Liver (tissue), 9 donors: ENCODE results near the gene ARHGAP21. TPM values are rescaled to one million over a fixed set of nuclear protein-coding genes. Genes with fewer than 3 reads are reported as not detected.

Experiments used
- DNase-seq: peaks from one replicate; pipeline ENCODE4 v3.0.0-alpha.2; 2017; ENCODE audit warnings: low spot score
- H3K27ac ChIP-seq, 2 donors: one replicate each; pipeline ENCODE4 v1.7.0; 2013; ENCODE audit warnings: inconsistent platforms in 2 of 2, low read length in 2 of 2, control low read depth in 1 of 2, low read depth in 1 of 2, mild to moderate bottlenecking in 1 of 2
- H3K27me3 ChIP-seq, 4 donors: one replicate each; pipeline versions ENCODE4 v1.6.1 to v1.7.0; 2013; ENCODE audit warnings: low read length in 3 of 4, inconsistent platforms in 1 of 4, mild to moderate bottlenecking in 1 of 4, moderate library complexity in 1 of 4; ENCODE audit not compliant: control insufficient read depth in 4 of 4, insufficient read depth in 4 of 4
- H3K36me3 ChIP-seq, 4 donors: one replicate each; pipeline versions ENCODE4 v1.6.1 to v1.7.0; 2013; ENCODE audit warnings: low read length in 3 of 4, mild to moderate bottlenecking in 3 of 4, low read depth in 1 of 4, moderate library complexity in 1 of 4; ENCODE audit not compliant: control insufficient read depth in 4 of 4, insufficient read depth in 3 of 4
- H3K4me1 ChIP-seq, 4 donors: one replicate each; pipeline versions ENCODE4 v1.6.1 to v1.7.0; 2013; ENCODE audit warnings: low read length in 3 of 4, mild to moderate bottlenecking in 3 of 4, moderate library complexity in 1 of 4; ENCODE audit not compliant: control insufficient read depth in 4 of 4, insufficient read depth in 4 of 4
- H3K4me3 ChIP-seq, 3 donors: one replicate each; pipeline versions ENCODE4 v1.6.1 to v1.7.0; 2013; ENCODE audit warnings: low read length in 3 of 3, control low read depth in 1 of 3, low read depth in 1 of 3, mild to moderate bottlenecking in 1 of 3
- H3K9ac ChIP-seq, 2 donors: one replicate each; pipeline ENCODE4 v1.7.0; 2013; ENCODE audit warnings: low read length in 2 of 2, mild to moderate bottlenecking in 2 of 2, moderate library complexity in 2 of 2, control low read depth in 1 of 2, low read depth in 1 of 2
- H3K9me3 ChIP-seq, 4 donors: one replicate each; pipeline versions ENCODE4 v1.6.1 to v1.7.0; 2013; ENCODE audit warnings: low read length in 3 of 4; ENCODE audit not compliant: control insufficient read depth in 4 of 4
- CTCF ChIP-seq: fragments of 150-350 bp; IDR thresholded peaks from 2 replicates; pipeline ENCODE4 v1.5.1; 2017; ENCODE audit warnings: improper control_type of control experiment, low read depth, low read length; ENCODE audit not compliant: missing input control
- EGR1 ChIP-seq, 2 donors: IDR thresholded peaks; 2 replicates each; pipeline ENCODE4 v1.6.1; 2016 to 2018; ENCODE audit warnings: antibody characterized with exemption in 2 of 2, low read depth in 2 of 2
- FOXA1 ChIP-seq: IDR thresholded peaks from 2 replicates; pipeline ENCODE4 v1.6.1; 2016; ENCODE audit warnings: antibody characterized with exemption
- FOXA2 ChIP-seq: IDR thresholded peaks from 2 replicates; pipeline ENCODE4 v1.6.1; 2016; ENCODE audit warnings: antibody characterized with exemption
- GABPA ChIP-seq, 2 donors: IDR thresholded peaks in 1 of 2; conservative IDR thresholded peaks in 1 of 2; 2 replicates each; pipeline ENCODE4 v1.6.1; 2016; ENCODE audit warnings: antibody characterized with exemption in 2 of 2, mild to moderate bottlenecking in 1 of 2, moderate library complexity in 1 of 2
- HNF4A ChIP-seq, 2 donors: conservative IDR thresholded peaks; 2 replicates each; pipeline ENCODE4 v1.6.1; 2016; ENCODE audit warnings: antibody characterized with exemption in 2 of 2, mild to moderate bottlenecking in 2 of 2
- HNF4G ChIP-seq: IDR thresholded peaks from 2 replicates; pipeline ENCODE4 v1.6.1; 2016; ENCODE audit warnings: antibody characterized with exemption
- JUND ChIP-seq, 2 donors: IDR thresholded peaks; 2 replicates each; pipeline ENCODE4 v1.6.1; 2016; ENCODE audit warnings: antibody characterized with exemption in 2 of 2
- NR2F2 ChIP-seq: IDR thresholded peaks from 2 replicates; pipeline ENCODE4 v1.6.1; 2016; ENCODE audit warnings: antibody characterized with exemption
- RAD21 ChIP-seq, 2 donors: IDR thresholded peaks; 2 replicates each; pipeline ENCODE4 v1.6.1; 2016; ENCODE audit warnings: antibody characterized with exemption in 2 of 2, mild to moderate bottlenecking in 2 of 2
- RXRA ChIP-seq, 2 donors: IDR thresholded peaks; 2 replicates each; pipeline ENCODE4 v1.6.1; 2017 to 2018; ENCODE audit warnings: antibody characterized with exemption in 2 of 2, mild to moderate bottlenecking in 1 of 2
- SP1 ChIP-seq: IDR thresholded peaks from 2 replicates; pipeline ENCODE4 v1.6.1; 2018; ENCODE audit warnings: antibody characterized with exemption, mild to moderate bottlenecking
- TAF1 ChIP-seq: conservative IDR thresholded peaks from 2 replicates; pipeline ENCODE4 v1.6.1; 2016; ENCODE audit warnings: antibody characterized with exemption, mild to moderate bottlenecking
- YY1 ChIP-seq: IDR thresholded peaks from 2 replicates; pipeline ENCODE4 v1.6.1; 2016; ENCODE audit warnings: antibody characterized with exemption, mild to moderate bottlenecking
- WGBS: extraction: QIAGEN DNeasy Blood & Tissue Kit; methylation state at CpG from one replicate; pipeline ENCODE4 v1.1.7; 2013; 5-methylcytosine and 5-hydroxymethylcytosine counted together
- polyA plus RNA-seq, 2 donors: library from polyadenylated mRNA; stranded (reverse) in 1 of 2; unstranded in 1 of 2; fragments of 200-250 nt in 1 of 2; fragments of >200 nt in 1 of 2; fragmentation: Nextera tagmentation in 1 of 2; extraction: Ambion mirVana in 1 of 2; gene quantifications; one replicate each; pipeline versions ENCODE4 v1.2.1 to v1.2.3, GENCODE V29; 2013 to 2015
- total RNA-seq, 2 donors: library from RNA; depleted of rRNA; stranded (reverse); fragments of >200 nt; gene quantifications; one replicate each; pipeline ENCODE4 v1.2.3, GENCODE V29; 2014
- TF ChIP-seq, protein P1 (sequence below): IDR thresholded peaks from 2 replicates; pipeline ENCODE4 v1.6.1; 2016; ENCODE audit warnings: antibody characterized with exemption
- TF ChIP-seq, protein P2 (sequence below): IDR thresholded peaks from 2 replicates; pipeline ENCODE4 v1.6.1; 2016; ENCODE audit warnings: antibody characterized with exemption
- TF ChIP-seq, protein P3 (sequence below): IDR thresholded peaks from 2 replicates; pipeline ENCODE4 v1.6.1; 2016; ENCODE audit warnings: antibody characterized with exemption
- TF ChIP-seq, protein P4 (sequence below): IDR thresholded peaks from 2 replicates; pipeline ENCODE4 v1.6.1; 2016; ENCODE audit warnings: antibody characterized with exemption, mild to moderate bottlenecking
- donor health status: healthy.
- donor health status: healthy.
- donor health status: healthy.
- donor health status: healthy.
- donor health status: healthy.

ARHGAP21 gene
- total and polyA plus RNA-seq, 4 donors = 7.8 to 30.6 (median 15.7) TPM

DNA sequence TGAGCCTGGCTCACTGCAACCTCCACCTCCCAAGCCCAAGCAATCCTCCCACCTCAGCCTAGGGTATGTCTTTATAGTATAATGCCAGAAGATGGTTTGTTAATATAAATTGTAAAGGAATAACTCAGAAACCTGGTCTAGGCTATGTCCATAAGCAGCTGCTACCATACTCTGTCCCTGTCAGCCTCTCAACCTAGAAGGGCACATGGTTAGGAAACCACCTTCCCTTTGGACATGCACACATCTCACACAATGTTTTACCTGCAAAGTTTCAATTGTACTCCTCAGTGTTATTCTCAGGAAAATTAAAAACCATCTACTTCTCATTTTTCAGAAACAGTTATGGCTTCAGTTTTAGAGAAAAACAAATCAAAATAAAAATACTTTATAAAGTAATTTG, 40.1 kb downstream of the ARHGAP21 start (continued):
- TF ChIP-seq HNF4A (conservative IDR thresholded peaks at IDR 0.05) = no peak
- TF ChIP-seq, protein P1, sequence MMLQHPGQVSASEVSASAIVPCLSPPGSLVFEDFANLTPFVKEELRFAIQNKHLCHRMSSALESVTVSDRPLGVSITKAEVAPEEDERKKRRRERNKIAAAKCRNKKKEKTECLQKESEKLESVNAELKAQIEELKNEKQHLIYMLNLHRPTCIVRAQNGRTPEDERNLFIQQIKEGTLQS = no peak
- no peak for TF ChIP-seq RAD21 (IDR thresholded peaks at IDR 0.05)
- no peak for TF ChIP-seq YY1
- TF ChIP-seq, protein P2, sequence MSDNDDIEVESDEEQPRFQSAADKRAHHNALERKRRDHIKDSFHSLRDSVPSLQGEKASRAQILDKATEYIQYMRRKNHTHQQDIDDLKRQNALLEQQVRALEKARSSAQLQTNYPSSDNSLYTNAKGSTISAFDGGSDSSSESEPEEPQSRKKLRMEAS = no peak
- TF ChIP-seq SP1 = no peak

- H3K4me1 ChIP-seq = peaks cover 0 to 8% (median 5%) of the 10 kb centered on the region in 4 donors
- 71% methylated on average over 6 of the region's 6 CpGs for whole genome bisulfite sequencing
Observed at GRCh38 chr10:24681572-24682088, 42.1 kb downstream of the ARHGAP21 start.

More at GRCh38 chr10:24681572-24682088, 42.1 kb downstream of the ARHGAP21 start:
- Histone ChIP-seq H3K36me3 (no peaks in the 10 kb centered on the region), H3K9ac (no peak overlapping the region), H3K27ac (no peak overlapping the region), H3K27me3 (no peaks in the 10 kb centered on the region), H3K9me3 (no peaks in the 10 kb centered on the region), H3K4me3 (no peak overlapping the region)
- TF ChIP-seq, protein P1 = no peak
- TF ChIP-seq JUND (IDR thresholded peaks at IDR 0.05) (no peak), YY1 (no peak), SP1 (no peak), NR2F2 (no peak), TAF1 (no peak), FOXA2 (no peak), RXRA (IDR thresholded peaks at IDR 0.05) (no peak), HNF4A (conservative IDR thresholded peaks at IDR 0.05) (no peak), GABPA (IDR thresholded peaks at IDR 0.05 in 1 of 2, conservative IDR thresholded peaks at IDR 0.05 in 1 of 2) (no peak), FOXA1 (no peak), EGR1 (IDR thresholded peaks at IDR 0.05; ENCODE audit: low read depth in 2 of 2) (no peak), CTCF (no peak), HNF4G (no peak), RAD21 (IDR thresholded peaks at IDR 0.05) (no peak)
- TF ChIP-seq, protein P3, sequence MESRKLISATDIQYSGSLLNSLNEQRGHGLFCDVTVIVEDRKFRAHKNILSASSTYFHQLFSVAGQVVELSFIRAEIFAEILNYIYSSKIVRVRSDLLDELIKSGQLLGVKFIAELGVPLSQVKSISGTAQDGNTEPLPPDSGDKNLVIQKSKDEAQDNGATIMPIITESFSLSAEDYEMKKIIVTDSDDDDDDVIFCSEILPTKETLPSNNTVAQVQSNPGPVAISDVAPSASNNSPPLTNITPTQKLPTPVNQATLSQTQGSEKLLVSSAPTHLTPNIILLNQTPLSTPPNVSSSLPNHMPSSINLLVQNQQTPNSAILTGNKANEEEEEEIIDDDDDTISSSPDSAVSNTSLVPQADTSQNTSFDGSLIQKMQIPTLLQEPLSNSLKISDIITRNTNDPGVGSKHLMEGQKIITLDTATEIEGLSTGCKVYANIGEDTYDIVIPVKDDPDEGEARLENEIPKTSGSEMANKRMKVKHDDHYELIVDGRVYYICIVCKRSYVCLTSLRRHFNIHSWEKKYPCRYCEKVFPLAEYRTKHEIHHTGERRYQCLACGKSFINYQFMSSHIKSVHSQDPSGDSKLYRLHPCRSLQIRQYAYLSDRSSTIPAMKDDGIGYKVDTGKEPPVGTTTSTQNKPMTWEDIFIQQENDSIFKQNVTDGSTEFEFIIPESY = no peak
- TF ChIP-seq, protein P2 = no peak
- TF ChIP-seq, protein P4, sequence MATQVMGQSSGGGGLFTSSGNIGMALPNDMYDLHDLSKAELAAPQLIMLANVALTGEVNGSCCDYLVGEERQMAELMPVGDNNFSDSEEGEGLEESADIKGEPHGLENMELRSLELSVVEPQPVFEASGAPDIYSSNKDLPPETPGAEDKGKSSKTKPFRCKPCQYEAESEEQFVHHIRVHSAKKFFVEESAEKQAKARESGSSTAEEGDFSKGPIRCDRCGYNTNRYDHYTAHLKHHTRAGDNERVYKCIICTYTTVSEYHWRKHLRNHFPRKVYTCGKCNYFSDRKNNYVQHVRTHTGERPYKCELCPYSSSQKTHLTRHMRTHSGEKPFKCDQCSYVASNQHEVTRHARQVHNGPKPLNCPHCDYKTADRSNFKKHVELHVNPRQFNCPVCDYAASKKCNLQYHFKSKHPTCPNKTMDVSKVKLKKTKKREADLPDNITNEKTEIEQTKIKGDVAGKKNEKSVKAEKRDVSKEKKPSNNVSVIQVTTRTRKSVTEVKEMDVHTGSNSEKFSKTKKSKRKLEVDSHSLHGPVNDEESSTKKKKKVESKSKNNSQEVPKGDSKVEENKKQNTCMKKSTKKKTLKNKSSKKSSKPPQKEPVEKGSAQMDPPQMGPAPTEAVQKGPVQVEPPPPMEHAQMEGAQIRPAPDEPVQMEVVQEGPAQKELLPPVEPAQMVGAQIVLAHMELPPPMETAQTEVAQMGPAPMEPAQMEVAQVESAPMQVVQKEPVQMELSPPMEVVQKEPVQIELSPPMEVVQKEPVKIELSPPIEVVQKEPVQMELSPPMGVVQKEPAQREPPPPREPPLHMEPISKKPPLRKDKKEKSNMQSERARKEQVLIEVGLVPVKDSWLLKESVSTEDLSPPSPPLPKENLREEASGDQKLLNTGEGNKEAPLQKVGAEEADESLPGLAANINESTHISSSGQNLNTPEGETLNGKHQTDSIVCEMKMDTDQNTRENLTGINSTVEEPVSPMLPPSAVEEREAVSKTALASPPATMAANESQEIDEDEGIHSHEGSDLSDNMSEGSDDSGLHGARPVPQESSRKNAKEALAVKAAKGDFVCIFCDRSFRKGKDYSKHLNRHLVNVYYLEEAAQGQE = no peak
- no peak for DNase-seq
